ENCODE results near the gene ZNF500.

Gene ZNF500

DNA sequence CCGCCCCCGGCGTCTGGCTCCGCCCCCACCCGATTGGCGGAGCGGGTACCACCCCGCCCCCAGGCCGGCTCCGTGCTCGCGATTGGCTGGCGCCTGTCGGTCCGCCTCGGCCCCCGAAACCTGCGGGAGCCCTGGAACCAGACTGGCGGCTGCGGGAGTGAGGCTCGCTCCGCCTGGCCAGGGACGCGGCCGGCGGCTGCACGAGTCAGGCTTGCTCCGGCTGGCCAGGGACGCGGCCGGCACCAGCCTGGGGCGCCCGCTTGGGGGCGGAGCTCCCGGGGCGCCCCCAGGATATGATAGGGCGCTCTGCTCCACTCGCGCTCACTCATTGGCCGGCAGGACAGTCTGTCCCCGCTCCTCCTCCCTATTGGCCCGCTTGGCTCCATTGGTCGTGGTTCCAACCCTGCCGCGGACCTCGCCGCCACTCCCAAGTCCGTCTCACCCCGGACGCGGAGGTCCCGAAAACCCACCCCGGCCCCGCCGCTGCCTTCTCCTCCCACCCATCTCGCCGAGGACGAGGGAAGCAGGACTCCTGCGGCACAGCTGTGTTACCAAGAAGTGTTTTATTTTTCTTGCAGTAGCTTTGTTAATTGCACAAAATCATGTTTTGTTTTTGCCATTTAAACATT, 35.8 kb upstream of the ZNF500 start:
- Histone ChIP-seq H3K4me3 (ENCODE audit: low read depth in 1 of 2, low read length in 2 of 2) (peak overlapping the region; percentile 72 to 87), H3K36me3 (ENCODE audit: insufficient read depth, low read length) (peaks cover 32% of the 10 kb centered on the region), H3K27me3 (ENCODE audit: control insufficient read depth in 1 of 2, insufficient read depth in 2 of 2, low read length in 2 of 2) (no peaks in the 10 kb centered on the region), H3K4me1 (ENCODE audit: insufficient read depth, low read length) (peaks cover 29% of the 10 kb centered on the region), H3K9me3 (ENCODE audit: low read length) (no peaks in the 10 kb centered on the region), H3K27ac (ENCODE audit: low read depth, low read length) (peak overlapping the region; percentile 77), H3K9ac (ENCODE audit: low read length) (peak overlapping the region; percentile 64)

GRCh38 chr16:4801962-4802658, 35.1 kb upstream of the ZNF500 start, which contains the start of gene ROGDI:
Gene ROGDI (minus strand): TSS chr16:4802633. CDS start chr16:4802571, 62 bp downstream.
- no peaks in the 10 kb centered on the region for H3K9me3 ChIP-seq (ENCODE audit: low read length)
- H3K36me3 ChIP-seq (ENCODE audit: insufficient read depth, low read length) = peaks cover 25% of the 10 kb centered on the region
- H3K9ac ChIP-seq (ENCODE audit: low read length) = peak within 1 kb of the TSS; percentile 64
- H3K27me3 ChIP-seq (ENCODE audit: control insufficient read depth in 1 of 2, insufficient read depth in 2 of 2, low read length in 2 of 2) = no peaks in the 10 kb centered on the region
- H3K4me3 ChIP-seq (ENCODE audit: low read depth in 1 of 2, low read length in 2 of 2) = peak within 1 kb of the TSS; percentile 72 to 87
- peaks cover 29% of the 10 kb centered on the region for H3K4me1 ChIP-seq (ENCODE audit: insufficient read depth, low read length)
- peak within 1 kb of the TSS; percentile 77 for H3K27ac ChIP-seq (ENCODE audit: low read depth, low read length)

- H3K36me3 ChIP-seq (ENCODE audit: insufficient read depth, low read length) = peaks cover 25% of the 10 kb centered on the region
- peak overlapping the region; percentile 77 for H3K27ac ChIP-seq (ENCODE audit: low read depth, low read length)
- no peaks in the 10 kb centered on the region for H3K9me3 ChIP-seq (ENCODE audit: low read length)
- peak overlapping the region; percentile 53 for H3K9ac ChIP-seq (ENCODE audit: low read length)
- H3K4me1 ChIP-seq (ENCODE audit: insufficient read depth, low read length) = peaks cover 29% of the 10 kb centered on the region
- peak overlapping the region; percentile 68 to 87 for H3K4me3 ChIP-seq (ENCODE audit: low read depth in 1 of 2, low read length in 2 of 2)
- H3K27me3 ChIP-seq (ENCODE audit: control insufficient read depth in 1 of 2, insufficient read depth in 2 of 2, low read length in 2 of 2) = no peaks in the 10 kb centered on the region
These were observed 34.3 kb upstream of the ZNF500 start for GRCh38 chr16:4801051-4801961.

GRCh38 chr16:4800290-4801041, 33.5 kb upstream of the ZNF500 start:
- H3K27ac ChIP-seq (ENCODE audit: low read depth, low read length) = no peak overlapping the region
- H3K27me3 ChIP-seq (ENCODE audit: control insufficient read depth in 1 of 2, insufficient read depth in 2 of 2, low read length in 2 of 2) = no peaks in the 10 kb centered on the region
- H3K4me1 ChIP-seq (ENCODE audit: insufficient read depth, low read length) = peaks cover 29% of the 10 kb centered on the region
- H3K4me3 ChIP-seq (ENCODE audit: low read depth in 1 of 2, low read length in 2 of 2) = no peak overlapping the region
- H3K9ac ChIP-seq (ENCODE audit: low read length) = no peak overlapping the region
- no peaks in the 10 kb centered on the region for H3K9me3 ChIP-seq (ENCODE audit: low read length)
- peaks cover 25% of the 10 kb centered on the region for H3K36me3 ChIP-seq (ENCODE audit: insufficient read depth, low read length)

DNA sequence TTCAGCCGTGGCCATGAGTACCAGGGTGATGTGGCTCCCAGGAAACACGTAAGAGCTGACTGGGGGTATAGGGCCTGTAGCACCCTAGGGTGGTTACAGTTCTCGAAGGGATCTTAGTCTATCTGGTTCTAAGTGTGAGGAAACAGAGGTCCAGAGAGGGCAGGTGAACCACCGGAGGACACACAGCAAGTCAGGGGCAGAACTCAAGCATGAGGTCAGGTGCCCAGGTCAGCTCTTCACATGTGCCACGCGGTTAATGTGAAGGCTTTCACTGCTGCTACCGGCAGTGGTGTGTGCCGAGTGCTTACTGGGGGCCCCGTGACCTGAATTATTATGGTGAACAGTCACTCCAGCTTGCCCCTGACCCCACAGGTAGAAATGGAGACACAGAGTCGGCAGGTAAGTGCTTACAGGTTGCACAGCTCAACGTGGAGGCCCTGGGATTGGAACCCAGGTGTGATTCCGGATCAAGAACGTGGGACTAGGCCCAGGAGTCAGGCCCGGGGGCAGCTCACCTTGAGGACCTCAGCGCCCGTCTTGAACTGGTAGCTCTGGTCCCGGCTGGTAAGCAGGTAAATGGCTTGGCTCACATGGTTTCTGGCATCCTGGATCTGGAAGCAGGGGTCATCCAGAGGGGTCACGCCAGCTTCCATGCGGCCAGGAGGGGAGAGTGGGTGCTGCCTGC, 32.4 kb upstream of the ZNF500 start:
- H3K4me3 ChIP-seq (ENCODE audit: low read depth in 1 of 2, low read length in 2 of 2) = no peak overlapping the region
- H3K9ac ChIP-seq (ENCODE audit: low read length) = no peak overlapping the region
- no peaks in the 10 kb centered on the region for H3K27me3 ChIP-seq (ENCODE audit: control insufficient read depth in 1 of 2, insufficient read depth in 2 of 2, low read length in 2 of 2)
- H3K27ac ChIP-seq (ENCODE audit: low read depth, low read length) = no peak overlapping the region
- no peaks in the 10 kb centered on the region for H3K9me3 ChIP-seq (ENCODE audit: low read length)
- peaks cover 27% of the 10 kb centered on the region for H3K4me1 ChIP-seq (ENCODE audit: insufficient read depth, low read length)
- peaks cover 15% of the 10 kb centered on the region for H3K36me3 ChIP-seq (ENCODE audit: insufficient read depth, low read length)

DNA sequence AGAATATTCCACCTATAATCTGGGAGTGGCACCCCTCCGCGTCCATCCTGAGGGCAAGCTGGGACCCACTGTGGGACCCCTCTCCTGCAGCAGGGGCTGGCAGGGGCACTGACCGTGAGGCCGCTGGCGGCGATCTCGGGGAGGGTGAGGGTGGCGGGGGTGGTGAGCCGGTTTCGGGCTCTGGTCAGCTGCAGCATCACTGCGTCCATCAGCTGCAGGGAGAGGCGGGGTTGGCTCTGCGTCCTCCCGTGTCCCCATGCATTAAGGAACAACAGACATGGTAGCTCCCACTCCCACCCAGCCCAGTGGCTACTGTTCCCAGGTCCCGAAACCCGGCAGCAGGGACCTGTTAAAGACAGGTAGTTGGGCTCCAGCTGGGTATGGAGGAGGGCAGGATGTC, 31.5 kb upstream of the ZNF500 start:
- H3K9ac ChIP-seq (ENCODE audit: low read length) = no peak overlapping the region
- H3K4me1 ChIP-seq (ENCODE audit: insufficient read depth, low read length) = peaks cover 21% of the 10 kb centered on the region
- H3K27me3 ChIP-seq (ENCODE audit: control insufficient read depth in 1 of 2, insufficient read depth in 2 of 2, low read length in 2 of 2) = no peaks in the 10 kb centered on the region
- no peak overlapping the region for H3K4me3 ChIP-seq (ENCODE audit: low read depth in 1 of 2, low read length in 2 of 2)
- peaks cover 14% of the 10 kb centered on the region for H3K36me3 ChIP-seq (ENCODE audit: insufficient read depth, low read length)
- no peaks in the 10 kb centered on the region for H3K9me3 ChIP-seq (ENCODE audit: low read length)
- H3K27ac ChIP-seq (ENCODE audit: low read depth, low read length) = no peak overlapping the region

GRCh38 chr16:4797805-4798252, 30.9 kb upstream of the ZNF500 start:
- H3K9ac ChIP-seq (ENCODE audit: low read length) = no peak overlapping the region
- H3K27ac ChIP-seq (ENCODE audit: low read depth, low read length) = no peak overlapping the region
- H3K36me3 ChIP-seq (ENCODE audit: insufficient read depth, low read length) = peaks cover 14% of the 10 kb centered on the region
- H3K4me3 ChIP-seq (ENCODE audit: low read depth in 1 of 2, low read length in 2 of 2) = no peak overlapping the region
- peaks cover 17% of the 10 kb centered on the region for H3K4me1 ChIP-seq (ENCODE audit: insufficient read depth, low read length)
- H3K9me3 ChIP-seq (ENCODE audit: low read length) = no peaks in the 10 kb centered on the region
- H3K27me3 ChIP-seq (ENCODE audit: control insufficient read depth in 1 of 2, insufficient read depth in 2 of 2, low read length in 2 of 2) = no peaks in the 10 kb centered on the region

- no peaks in the 10 kb centered on the region for H3K9me3 ChIP-seq (ENCODE audit: low read length)
- H3K27me3 ChIP-seq (ENCODE audit: control insufficient read depth in 1 of 2, insufficient read depth in 2 of 2, low read length in 2 of 2) = no peaks in the 10 kb centered on the region
- peaks cover 14% of the 10 kb centered on the region for H3K36me3 ChIP-seq (ENCODE audit: insufficient read depth, low read length)
- H3K4me3 ChIP-seq (ENCODE audit: low read depth in 1 of 2, low read length in 2 of 2) = no peak overlapping the region
- no peak overlapping the region for H3K9ac ChIP-seq (ENCODE audit: low read length)
- no peak overlapping the region for H3K27ac ChIP-seq (ENCODE audit: low read depth, low read length)
- H3K4me1 ChIP-seq (ENCODE audit: insufficient read depth, low read length) = peaks cover 17% of the 10 kb centered on the region
These were observed 30.2 kb upstream of the ZNF500 start for GRCh38 chr16:4796982-4797804.

DNA sequence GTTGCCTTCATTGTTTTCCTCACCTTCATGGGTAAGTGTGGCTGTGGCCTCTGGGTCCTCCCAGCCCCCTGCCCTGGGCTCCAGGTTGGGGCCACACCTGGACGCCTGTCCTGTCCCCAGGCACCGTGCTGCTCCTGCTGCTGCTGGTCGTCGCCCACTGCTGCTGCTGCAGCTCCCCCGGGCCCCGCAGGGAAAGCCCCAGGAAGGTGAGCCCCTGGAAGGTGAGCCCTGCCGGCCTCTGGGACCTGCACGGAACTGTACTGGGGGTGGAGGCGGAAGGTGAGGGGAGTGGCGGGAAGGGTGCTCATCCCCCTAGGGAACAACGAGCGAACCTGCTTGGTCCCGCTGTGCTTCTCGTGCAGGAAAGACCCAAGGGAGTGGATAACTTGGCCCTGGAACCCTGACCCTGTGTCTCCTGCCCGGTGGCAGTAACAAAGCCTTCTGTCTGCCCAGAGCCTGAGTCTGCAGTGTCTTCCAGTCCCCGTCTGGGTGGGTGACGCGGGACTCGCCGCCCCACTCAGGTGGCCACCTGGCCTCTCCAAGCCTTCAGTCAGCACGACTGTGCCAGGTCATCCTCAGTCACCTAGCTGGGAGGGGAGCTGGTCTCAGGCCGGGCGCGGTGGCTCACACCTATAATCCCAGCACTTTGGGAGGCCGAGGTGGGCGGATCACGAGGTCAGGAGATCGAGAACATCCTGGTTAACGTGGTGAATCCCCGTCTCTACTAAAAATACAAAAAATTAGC, 29.0 kb upstream of the ZNF500 start:
- Histone ChIP-seq H3K36me3 (ENCODE audit: insufficient read depth, low read length) (peaks cover 14% of the 10 kb centered on the region), H3K27me3 (ENCODE audit: control insufficient read depth in 1 of 2, insufficient read depth in 2 of 2, low read length in 2 of 2) (no peaks in the 10 kb centered on the region), H3K9ac (ENCODE audit: low read length) (no peak overlapping the region), H3K4me3 (ENCODE audit: low read depth in 1 of 2, low read length in 2 of 2) (no peak overlapping the region), H3K4me1 (ENCODE audit: insufficient read depth, low read length) (peaks cover 9% of the 10 kb centered on the region), H3K9me3 (ENCODE audit: low read length) (no peaks in the 10 kb centered on the region), H3K27ac (ENCODE audit: low read depth, low read length) (no peak overlapping the region)
